Endodermal cell (in vitro differentiated cells): ENCODE data around the gene MAS1L. TPM values are rescaled to one million over a fixed set of nuclear protein-coding genes. Genes with fewer than 3 reads are reported as not detected.

Experiments used
- DNase-seq: peaks from one replicate; pipeline ENCODE4 v3.0.0-alpha.2; 2017
- H3K27ac ChIP-seq: 2 replicates; pipeline ENCODE4 v1.5.1; 2013; ENCODE audit warnings: mild to moderate bottlenecking, low read depth, low read length, moderate library complexity
- H3K27me3 ChIP-seq: 2 replicates; pipeline ENCODE4 v1.6.1; 2013; ENCODE audit warnings: mild to moderate bottlenecking, low read length, moderate library complexity; ENCODE audit not compliant: insufficient read depth, control insufficient read depth, poor library complexity, severe bottlenecking
- H3K36me3 ChIP-seq: 2 replicates; pipeline ENCODE4 v1.7.0; 2013; ENCODE audit warnings: mild to moderate bottlenecking, low read length, moderate library complexity; ENCODE audit not compliant: control insufficient read depth, insufficient read depth
- H3K4me1 ChIP-seq: one replicate; pipeline ENCODE4 v1.7.0; 2013; ENCODE audit warnings: low read length; ENCODE audit not compliant: control insufficient read depth, insufficient read depth
- H3K4me3 ChIP-seq: 2 replicates; pipeline ENCODE4 v1.5.1; 2013; ENCODE audit warnings: mild to moderate bottlenecking, low read length, moderate library complexity
- H3K9ac ChIP-seq: 2 replicates; pipeline ENCODE4 v1.6.1; 2013; ENCODE audit warnings: mild to moderate bottlenecking, low read length, moderate library complexity; ENCODE audit not compliant: poor library complexity, severe bottlenecking; ENCODE audit errors: extremely low read depth
- H3K9me3 ChIP-seq: 2 replicates; pipeline ENCODE4 v1.6.1; 2013; ENCODE audit warnings: mild to moderate bottlenecking, low read length, moderate library complexity; ENCODE audit not compliant: control insufficient read depth
- H3K27ac Mint-ChIP-seq: 2 replicates; pipeline ENCODE4 v1.8.0; 2020; ENCODE audit warnings: mixed read lengths
- H3K27me3 Mint-ChIP-seq: 2 replicates; pipeline ENCODE4 v1.8.0; 2021; ENCODE audit warnings: mild to moderate bottlenecking, mixed read lengths; ENCODE audit not compliant: insufficient read depth
- H3K36me3 Mint-ChIP-seq: 2 replicates; pipeline ENCODE4 v1.8.0; 2020; ENCODE audit warnings: low read depth, mixed read lengths
- H3K4me1 Mint-ChIP-seq: 2 replicates; pipeline ENCODE4 v1.8.0; 2020; ENCODE audit warnings: mixed read lengths
- H3K4me3 Mint-ChIP-seq: 2 replicates; pipeline ENCODE4 v1.8.0; 2020; ENCODE audit warnings: mild to moderate bottlenecking, moderate library complexity, mixed read lengths
- H3K9me3 Mint-ChIP-seq: 2 replicates; pipeline ENCODE4 v1.8.0; 2020; ENCODE audit warnings: mild to moderate bottlenecking, mixed read lengths
- CTCF ChIP-seq: fragments of 200-600 bp; sonication (generic); conservative IDR thresholded peaks from 2 replicates; pipeline ENCODE4 v1.5.0; 2021; ENCODE audit warnings: antibody characterized with exemption, mild to moderate bottlenecking
- WGBS, 2 experiments: methylation state at CpG; one replicate each; pipeline versions ENCODE4 v1.1.5 to v1.1.7; 2013; ENCODE audit warnings: missing lambda C conversion rate in 2 of 2, mixed read lengths in 1 of 2; ENCODE audit not compliant: insufficient coverage in 1 of 2, insufficient read length in 1 of 2; 5-methylcytosine and 5-hydroxymethylcytosine counted together
- total RNA-seq, 2 donors: library from RNA; stranded (reverse); fragmentation: NEBNext Ultra II Directional in 1 of 2; extraction: Animal tissue kit (Norgen Biotek cat#: 25700) in 1 of 2; gene quantifications; 2 replicates in 1 of 2; 3 replicates in 1 of 2; pipeline ENCODE4 v1.2.1, GENCODE V29; 2021

The MAS1L gene
- total RNA-seq, 2 donors from 2014 or later, result not detected

DNA sequence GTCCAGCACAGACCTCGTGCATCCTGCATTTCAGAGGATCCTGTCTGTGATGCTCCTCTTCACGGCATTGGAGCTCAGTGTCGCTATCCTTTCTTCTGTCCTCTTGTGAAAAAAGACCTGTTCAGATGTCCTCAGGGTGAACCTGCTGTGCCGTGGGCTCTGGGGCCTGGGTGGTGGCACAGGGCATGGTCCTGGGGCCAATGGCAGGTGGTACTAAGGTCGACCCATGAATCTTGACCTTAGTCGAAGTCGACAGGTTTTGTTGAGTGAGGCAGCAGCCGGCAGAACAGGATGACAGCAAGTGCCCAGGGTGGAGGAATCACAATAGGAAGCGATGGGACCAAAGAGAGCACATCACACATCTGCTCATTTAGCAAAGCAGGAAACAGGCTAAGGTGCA, 22.0 kb upstream of the MAS1L start:
- Histone ChIP-seq H3K4me1 (no peaks in the 10 kb centered on the region), H3K4me3 (no peak overlapping the region), H3K27me3 (no peaks in the 10 kb centered on the region), H3K9me3 (no peaks in the 10 kb centered on the region), H3K9ac (no peak overlapping the region), H3K36me3 (no peaks in the 10 kb centered on the region), H3K27ac (no peak overlapping the region)
- Mint-ChIP-seq H3K4me3 (no peak overlapping the region), H3K4me1 (no peaks in the 10 kb centered on the region), H3K36me3 (no peaks in the 10 kb centered on the region), H3K9me3 (no peaks in the 10 kb centered on the region), H3K27ac (no peak overlapping the region), H3K27me3 (no peaks in the 10 kb centered on the region)
- DNase-seq, result peak; percentile 32
- WGBS, 2 experiments, result 88 to 100% methylated on average over 4 to 9 of the region's 9 CpGs
- TF ChIP-seq CTCF, result no peak

DNA sequence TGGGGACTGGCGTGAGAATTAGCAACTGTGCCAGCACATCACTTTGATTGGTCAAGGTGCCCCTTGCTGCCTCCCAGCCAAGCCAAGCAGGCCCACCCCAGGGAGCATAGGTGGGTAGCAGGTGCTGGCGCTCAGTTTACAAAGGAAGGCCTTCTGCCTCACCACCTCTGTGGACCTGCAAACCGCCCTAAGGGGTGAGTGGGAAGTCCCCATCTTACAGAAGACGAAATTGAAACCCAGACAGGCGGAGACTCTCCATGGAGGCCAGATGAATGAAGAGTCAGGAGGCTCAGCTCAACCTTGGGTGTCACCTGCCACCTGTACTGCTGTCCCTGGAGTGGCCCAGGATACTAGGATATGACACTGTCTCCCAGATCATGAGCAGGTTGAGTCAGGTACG, 21.5 kb upstream of the MAS1L start:
- DNase-seq, result peak; percentile 10
- no peaks in the 10 kb centered on the region for H3K36me3 ChIP-seq
- H3K9me3 Mint-ChIP-seq, result no peaks in the 10 kb centered on the region
- no peaks in the 10 kb centered on the region for H3K9me3 ChIP-seq
- H3K4me3 ChIP-seq, result no peak overlapping the region
- no peak overlapping the region for H3K27ac ChIP-seq
- no peaks in the 10 kb centered on the region for H3K27me3 Mint-ChIP-seq
- H3K4me1 ChIP-seq, result no peaks in the 10 kb centered on the region
- no peak overlapping the region for H3K9ac ChIP-seq
- 75 to 80% methylated on average over 3 to 6 of the region's 6 CpGs for WGBS, 2 experiments
- no peak for TF ChIP-seq CTCF
- H3K4me3 Mint-ChIP-seq, result no peak overlapping the region
- no peak overlapping the region for H3K27ac Mint-ChIP-seq
- H3K4me1 Mint-ChIP-seq, result no peaks in the 10 kb centered on the region
- H3K36me3 Mint-ChIP-seq, result no peaks in the 10 kb centered on the region
- H3K27me3 ChIP-seq, result no peaks in the 10 kb centered on the region

GRCh38 chr6:29507319-29507718, 19.6 kb upstream of the MAS1L start:
- Mint-ChIP-seq H3K36me3 (no peaks in the 10 kb centered on the region), H3K27ac (no peak overlapping the region), H3K27me3 (no peaks in the 10 kb centered on the region), H3K9me3 (no peaks in the 10 kb centered on the region), H3K4me1 (no peaks in the 10 kb centered on the region), H3K4me3 (no peak overlapping the region)
- no peaks in the 10 kb centered on the region for H3K9me3 ChIP-seq
- 91 to 94% methylated on average over 5 of the region's 5 CpGs for WGBS, 2 experiments
- H3K27ac ChIP-seq, result no peak overlapping the region
- no peaks in the 10 kb centered on the region for H3K4me1 ChIP-seq
- no peak for TF ChIP-seq CTCF
- H3K36me3 ChIP-seq, result no peaks in the 10 kb centered on the region
- H3K27me3 ChIP-seq, result no peaks in the 10 kb centered on the region
- no peak overlapping the region for H3K4me3 ChIP-seq
- peak; percentile 29 for DNase-seq
- H3K9ac ChIP-seq, result no peak overlapping the region
